ENCODE measurements around the gene ANGEL1.

Gene ANGEL1

DNA sequence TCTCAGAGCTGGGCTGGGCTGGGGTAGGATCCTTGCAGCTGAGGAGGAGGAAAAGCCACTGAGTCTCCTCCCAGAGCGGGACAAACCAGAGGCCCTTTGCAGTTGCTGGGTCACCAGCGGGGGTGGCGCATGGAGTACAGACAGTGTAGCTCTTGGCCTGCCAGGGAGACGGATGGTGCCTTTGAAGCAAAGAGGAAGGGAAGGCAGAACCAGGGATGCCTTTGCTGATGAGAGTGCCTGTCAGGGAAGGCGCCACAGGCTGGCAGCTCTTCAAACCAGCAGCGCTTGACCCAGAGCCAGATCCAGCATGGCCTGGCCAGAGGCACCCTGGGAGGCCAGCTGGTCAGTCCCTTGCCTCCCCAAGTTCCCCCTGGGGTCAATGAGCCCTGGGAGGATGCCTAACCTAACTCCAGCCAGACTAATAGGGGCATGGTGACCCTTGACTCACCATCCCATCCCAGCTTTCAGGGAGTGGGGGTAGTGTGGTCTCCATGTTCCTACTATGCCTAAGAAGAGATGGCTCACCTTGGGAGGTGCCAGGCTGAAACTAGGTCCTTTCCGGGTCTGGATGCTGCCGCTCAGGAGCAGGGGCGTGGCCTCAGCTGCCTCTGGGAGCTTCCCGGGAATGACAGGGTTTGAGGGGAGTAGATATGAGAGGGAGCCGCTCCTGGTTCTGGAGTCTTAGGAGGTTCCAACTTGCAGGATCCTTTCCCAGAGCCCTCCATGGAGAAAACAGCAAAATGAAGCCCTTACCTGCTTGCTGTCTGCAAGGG, 31.6 kb downstream of the ANGEL1 start:
- H3K4me3 ChIP-seq (ENCODE audit: low read depth, low read length) = no peak overlapping the region

DNA sequence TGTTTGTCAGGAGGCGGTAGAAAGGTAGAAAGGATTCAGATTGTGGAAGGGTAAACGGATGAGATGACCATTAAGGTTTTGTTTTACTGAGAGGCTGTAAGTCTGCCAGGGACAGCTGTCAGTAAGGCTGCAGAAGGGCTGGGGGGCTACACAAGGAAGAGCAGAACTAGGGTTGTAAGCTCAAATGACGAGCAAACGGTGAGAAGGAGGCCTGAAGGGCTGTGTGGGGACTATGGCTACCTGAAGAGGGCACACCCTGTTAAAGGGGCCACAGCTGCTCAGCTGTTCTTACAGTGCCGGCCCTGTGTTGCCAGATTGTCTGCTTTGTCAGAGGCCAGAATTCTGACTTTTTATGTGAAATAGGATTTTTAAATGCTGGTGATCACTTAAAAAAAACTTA, 32.3 kb downstream of the ANGEL1 start:
- no peak overlapping the region for H3K4me3 ChIP-seq (ENCODE audit: low read depth, low read length)
- no peak for DNase-seq (ENCODE audit: low read depth)

More for the DNA sequence above, 31.6 kb downstream of the ANGEL1 start:
- no peak for DNase-seq (ENCODE audit: low read depth)

DNA sequence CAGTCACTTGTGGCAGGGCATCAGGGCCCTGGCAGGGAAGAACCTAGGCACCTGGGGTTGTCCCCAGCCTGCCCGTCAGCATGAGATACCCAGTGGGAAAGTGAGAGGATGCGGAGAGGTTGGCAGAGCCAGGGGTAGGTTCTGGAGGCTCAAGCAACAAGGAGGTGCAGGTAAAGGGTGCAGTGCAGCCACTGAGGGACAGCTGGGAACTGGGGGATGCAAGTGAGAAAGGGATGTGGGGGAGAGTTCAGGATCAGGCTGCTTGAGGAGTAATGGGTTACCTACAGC, 32.7 kb downstream of the ANGEL1 start:
- no peak overlapping the region for H3K4me3 ChIP-seq (ENCODE audit: low read depth, low read length)
- no peak for DNase-seq (ENCODE audit: low read depth)

DNA sequence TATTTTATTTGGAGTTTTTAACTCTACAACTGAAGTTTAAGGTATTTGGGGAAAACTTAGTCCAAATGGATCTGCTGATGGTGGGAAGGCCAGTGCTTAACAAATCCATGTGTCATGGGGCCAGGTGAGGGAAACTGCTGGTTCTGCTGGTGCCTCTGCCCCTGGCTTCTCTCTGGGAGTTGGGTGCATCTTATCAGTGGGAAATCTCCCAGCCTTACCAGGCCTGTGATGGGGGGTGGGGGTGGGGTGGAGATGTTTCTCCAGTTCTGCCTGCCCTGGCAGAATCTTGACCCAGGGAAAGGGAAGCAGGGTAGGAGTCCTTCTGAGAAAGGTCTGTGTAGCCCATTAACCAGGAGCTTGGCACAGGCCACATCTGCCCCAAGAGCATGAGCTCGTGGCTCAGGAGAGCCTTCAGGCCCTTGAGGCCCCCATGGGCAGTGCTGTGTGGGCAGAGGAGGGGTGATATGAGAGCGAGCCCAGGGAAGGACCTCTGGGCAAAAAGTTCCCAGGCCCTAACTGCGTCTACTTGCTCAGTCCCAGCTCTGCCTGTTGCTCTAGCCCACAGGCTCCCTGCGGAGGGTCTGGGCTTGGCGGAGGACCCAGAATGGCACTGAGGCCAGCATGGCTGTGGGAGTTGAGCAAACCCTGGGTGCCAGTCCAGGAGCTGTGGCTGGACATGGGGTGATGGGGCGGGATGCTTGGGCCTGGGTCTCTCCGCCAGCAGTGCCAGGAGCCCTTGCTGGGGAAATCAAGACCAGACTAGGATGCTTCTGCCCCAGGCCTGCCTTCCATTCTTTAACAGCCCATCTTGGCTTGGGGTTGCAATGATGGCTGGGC, 33.2 kb downstream of the ANGEL1 start:
- DNase-seq (ENCODE audit: low read depth) = no peak
- H3K4me3 ChIP-seq (ENCODE audit: low read depth, low read length) = no peak overlapping the region

DNA sequence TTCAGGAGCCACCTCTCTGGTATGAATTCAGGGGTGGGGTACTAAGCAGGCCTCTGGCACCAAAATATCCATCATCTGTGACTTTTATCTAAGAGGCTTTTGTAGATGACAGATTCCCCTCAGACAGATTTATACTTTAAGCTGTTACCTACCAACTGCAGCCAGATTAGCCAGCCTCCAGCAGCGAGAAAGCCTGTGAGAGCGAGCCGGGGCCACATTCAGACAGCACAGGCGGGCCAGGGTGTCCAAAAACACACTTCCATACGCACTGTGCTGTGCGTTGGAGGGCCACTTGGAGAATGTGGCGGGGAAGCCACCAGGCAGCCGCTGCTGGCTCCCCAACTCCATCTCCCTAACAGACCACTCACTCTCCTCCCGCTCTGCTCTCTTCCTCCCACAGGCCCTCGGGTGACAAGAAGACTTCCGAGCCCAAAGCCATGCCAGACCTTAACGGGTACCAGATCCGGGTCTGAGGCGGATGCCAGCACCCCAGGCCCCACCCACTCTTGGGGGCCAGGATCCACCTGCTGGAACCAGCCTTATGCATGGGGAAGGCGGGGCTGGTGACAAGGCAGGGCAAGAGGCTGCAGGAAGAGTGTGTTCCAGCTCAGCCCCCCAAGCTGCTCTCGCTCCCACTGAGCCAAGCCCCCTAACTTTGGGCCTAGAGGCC, 34.0 kb downstream of the ANGEL1 start:
- no peak overlapping the region for H3K4me3 ChIP-seq (ENCODE audit: low read depth, low read length)
- DNase-seq (ENCODE audit: low read depth) = no peak

DNA sequence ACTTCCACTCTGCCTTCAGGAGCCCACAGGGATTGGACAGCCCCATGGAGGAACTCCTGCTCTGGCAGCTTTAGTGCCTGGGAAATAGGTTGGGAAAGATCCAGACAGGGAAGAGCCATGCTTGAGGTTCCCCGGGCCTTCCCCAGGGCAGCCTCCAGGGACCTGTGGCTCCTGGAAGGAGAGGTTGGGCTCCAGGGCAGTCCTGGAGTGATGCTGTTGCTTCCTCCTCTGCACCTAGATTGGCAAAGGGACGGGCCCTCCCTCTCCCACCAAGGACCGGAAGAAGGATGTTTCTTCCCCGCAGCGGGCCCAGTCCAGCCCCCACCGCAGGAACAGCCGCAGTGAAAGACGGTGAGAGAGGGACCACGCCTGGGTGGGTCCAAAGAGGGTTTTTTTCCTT, 35.0 kb downstream of the ANGEL1 start:
- no peak overlapping the region for H3K4me3 ChIP-seq (ENCODE audit: low read depth, low read length)
- DNase-seq (ENCODE audit: low read depth) = no peak

DNA sequence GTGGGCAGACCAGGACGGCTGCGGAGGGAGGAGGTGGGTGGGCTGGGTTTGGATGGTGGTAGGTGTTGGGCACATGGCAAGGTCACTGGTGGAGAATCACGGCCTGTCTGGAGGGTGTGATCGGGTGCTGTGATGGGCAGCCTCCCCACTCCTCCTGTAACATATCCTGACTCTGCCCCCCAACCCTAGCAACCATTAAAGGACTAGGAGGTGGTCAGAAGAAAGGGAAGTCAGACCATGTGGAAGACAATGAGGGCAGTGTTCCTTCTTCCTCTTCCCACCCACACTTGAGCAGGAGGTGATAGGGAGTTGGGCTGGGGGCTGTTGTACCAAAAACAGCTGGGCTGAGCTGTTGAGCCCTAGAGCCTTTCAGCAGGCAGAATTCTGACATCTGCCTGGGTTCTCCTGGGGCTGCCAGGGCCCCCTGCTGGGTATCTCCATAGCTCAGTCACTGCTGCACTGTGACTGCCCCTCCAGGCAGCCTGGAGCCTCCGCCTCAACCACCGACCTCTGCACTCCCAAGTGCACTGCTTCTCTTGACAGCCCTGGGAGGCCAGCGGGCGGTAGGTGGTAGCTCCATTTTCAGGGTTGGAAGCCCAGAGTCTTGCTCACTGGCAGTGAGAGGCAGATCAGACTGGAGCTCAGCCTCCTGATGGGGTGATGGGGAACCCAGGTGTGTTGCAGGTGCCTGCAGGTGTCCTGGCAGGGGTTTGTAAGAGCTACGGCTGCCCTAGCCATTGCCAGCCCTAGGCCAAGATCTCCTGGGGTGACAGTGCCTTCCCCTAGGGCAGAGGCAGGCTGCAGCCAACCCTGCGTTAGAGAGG, 36.0 kb downstream of the ANGEL1 start:
- no peak for DNase-seq (ENCODE audit: low read depth)
- H3K4me3 ChIP-seq (ENCODE audit: low read depth, low read length) = no peak overlapping the region

DNA sequence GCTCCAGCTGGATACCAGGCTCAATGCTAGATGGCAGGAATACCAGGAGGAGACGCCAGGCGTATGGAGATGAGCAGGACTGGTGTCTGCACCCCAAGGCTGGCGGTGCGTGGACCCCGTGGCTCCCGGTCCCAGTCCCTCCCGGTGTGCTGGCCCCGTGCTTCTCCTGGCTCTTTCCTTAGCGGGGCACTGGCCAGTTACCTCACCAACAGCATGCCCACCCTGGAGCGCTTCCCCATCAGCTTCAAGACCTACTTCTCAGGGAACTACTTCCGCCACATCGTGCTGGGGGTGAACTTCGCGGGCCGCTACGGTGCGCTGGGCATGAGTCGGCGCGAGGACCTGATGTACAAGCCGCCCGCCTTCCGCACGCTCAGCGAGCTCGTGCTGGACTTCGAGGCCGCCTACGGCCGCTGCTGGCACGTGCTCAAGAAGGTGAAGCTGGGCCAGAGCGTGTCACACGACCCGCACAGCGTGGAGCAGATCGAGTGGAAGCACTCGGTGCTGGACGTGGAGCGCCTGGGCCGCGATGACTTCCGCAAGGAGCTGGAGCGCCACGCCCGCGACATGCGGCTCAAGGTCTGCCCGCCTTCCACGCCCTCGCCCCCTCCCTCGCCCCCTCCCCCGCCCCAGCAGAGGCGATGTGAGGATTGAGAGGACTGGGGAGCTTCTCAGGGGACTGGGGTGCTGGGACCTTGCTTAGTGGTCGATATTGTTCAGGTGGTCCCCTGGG, 36.8 kb downstream of the ANGEL1 start:
- DNase-seq (ENCODE audit: low read depth) = no peak
- no peak overlapping the region for H3K4me3 ChIP-seq (ENCODE audit: low read depth, low read length)

DNA sequence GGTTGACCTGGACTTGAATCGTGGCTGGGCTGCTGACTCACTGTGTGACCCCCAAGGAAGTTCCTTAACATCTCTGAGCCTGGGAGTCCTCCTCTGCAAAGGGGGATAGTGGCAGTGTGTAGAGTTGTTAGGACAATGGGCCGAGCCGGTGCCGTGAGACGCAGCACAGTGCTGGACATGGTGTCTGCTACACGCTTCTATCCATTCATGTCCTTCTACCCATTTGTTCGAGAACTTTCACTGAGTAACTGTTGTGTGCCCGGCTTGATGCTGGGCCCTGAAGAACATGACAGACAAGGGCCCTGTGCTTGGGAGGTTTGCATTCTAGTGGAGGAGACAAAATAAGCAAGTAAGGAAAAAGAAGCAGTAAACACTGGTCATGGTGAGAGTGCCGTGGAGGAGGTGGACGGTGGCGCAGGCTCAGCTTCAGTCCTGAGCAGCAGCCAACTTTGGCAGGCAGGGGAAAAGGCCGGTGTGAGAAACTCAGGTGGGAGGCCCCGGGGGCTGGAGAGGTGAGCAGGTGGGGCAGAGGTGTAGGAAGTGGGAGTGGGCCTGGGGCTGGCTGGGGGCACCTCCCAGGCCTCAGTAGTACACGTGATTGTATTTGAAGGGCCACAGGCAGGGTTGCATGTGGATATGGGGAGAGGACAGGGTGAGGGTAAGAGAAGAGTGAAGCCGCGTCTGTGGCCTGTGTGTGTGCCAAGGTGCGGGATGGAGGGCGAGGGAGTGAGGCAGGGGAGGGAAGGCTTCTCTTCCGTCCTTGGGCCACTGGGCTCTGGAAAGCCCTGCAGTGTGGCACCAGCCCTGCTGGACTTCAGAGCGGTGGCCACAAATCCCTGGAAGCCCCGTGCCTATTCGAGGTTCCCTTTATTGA, 37.6 kb downstream of the ANGEL1 start:
- no peak for DNase-seq (ENCODE audit: low read depth)
- H3K4me3 ChIP-seq (ENCODE audit: low read depth, low read length) = no peak overlapping the region

DNA sequence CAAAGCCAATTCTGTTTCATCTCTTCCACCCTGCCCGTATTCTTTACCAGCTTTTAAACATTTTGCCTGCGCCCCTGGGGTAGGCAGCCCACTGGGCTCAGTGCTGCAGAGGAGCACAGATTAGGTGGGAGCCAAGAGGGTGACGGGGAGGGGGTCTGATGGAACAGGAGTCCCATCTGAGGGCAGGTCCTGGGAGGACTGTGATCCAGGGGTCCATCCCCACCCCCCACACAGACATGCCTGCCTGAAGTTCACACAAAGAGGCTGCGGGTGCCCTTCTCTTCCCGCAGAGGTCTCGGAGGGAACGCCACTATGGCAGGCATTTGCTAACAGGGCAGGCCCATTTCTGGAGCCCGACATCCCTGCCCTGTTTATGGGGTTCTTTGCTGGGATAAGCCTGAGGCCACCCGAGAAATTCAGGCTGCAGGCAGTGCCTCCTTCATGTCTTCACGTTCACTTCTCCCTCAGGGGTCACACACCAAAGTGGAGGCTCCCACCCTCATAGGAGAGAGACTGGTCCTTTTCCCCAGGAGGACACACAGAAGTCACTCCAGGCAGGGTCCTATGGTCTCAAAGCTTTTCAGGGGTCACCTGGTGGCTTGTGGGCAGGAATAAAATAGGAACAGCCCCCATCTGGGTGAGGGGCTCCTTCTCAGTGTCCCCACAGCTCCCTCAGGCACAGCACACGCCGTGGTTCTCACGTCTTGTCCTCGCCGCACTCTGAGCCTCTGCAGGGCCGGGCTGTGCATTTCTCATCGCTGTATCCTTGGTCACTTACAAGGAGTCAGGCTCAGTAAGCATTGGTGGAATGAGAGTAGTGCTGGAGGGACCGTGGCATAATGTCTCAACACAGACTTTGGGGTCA, 38.5 kb downstream of the ANGEL1 start:
- no peak for DNase-seq (ENCODE audit: low read depth)
- H3K4me3 ChIP-seq (ENCODE audit: low read depth, low read length) = no peak overlapping the region

DNA sequence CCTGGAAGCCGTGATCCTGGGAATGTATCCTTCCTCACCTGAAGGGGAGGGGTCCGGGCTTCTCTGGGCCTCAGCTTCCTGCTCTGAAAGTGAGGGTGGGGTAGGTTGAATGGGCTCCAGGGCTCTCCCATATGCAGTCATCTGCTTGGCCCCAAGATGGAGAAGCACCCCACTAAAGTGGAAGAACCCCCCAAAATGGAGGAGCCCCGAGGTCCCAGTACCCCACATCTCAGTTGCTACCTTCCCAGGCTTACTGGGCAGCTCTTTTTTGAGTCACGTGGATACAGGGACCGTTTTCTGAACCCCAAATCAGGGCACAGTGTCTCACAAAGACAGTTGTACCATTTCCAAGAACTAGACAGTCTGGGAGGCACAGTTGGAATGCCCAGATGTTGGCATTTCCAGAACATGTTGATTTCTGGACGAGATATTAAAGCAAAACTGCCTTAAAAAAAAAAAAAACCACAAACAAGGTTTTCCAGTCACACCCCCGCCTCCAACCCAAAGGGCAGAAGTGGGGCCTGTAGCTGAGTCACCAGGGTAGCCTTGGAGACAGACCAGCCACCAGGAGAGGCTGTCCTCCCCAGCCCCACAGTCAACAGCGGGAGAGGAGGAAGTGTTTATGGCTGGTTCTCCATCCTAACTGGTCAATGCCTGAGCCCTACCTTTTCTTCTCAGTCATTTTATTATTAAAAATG, 39.3 kb downstream of the ANGEL1 start:
- no peak overlapping the region for H3K4me3 ChIP-seq (ENCODE audit: low read depth, low read length)
- peak; percentile 73 for DNase-seq (ENCODE audit: low read depth)

DNA sequence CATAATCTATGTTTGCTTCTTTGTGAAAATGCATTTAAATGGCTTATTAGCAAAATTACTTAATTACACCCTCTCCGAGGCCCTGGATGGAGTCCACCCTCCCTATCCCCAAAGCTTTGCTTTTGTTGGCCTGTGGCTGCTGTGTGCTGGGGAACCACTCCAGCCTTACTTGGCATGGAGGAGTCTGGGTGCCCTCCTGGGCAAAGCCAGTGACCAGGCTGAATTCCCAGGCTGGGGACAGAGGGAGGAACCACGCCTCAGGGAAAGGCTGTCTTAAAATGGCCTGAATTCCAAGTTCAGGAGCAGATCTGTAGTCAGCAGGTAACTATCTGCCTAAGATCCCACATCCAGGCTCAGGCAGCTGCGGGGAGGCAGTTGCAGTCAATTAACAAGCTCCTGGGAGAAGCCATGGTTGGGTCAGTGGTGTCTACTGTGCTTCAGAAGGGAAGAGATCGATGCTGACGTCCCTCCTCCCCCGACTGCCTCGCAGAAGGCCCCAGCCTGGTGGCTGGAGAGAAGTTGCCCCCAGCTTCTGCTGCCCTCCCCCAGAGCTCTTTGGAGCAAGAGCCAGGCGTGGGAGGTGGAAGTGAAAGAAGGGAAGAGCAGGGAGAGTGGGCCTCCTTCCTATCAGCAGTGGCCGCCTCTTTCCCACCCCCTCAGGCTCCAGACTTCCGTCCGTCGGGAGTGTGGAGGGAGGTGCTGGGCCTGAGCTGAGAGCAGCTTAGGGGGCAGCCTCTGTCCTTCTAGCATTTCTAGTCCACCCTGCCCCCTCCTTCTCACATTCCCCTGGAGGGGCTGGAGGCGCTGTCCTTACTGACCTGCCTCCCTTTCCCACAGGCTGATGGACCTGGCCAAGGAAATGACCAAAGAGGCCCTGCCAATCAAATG, 40.1 kb downstream of the ANGEL1 start:
- DNase-seq (ENCODE audit: low read depth) = peak; percentile 60
- no peak overlapping the region for H3K4me3 ChIP-seq (ENCODE audit: low read depth, low read length)

DNA sequence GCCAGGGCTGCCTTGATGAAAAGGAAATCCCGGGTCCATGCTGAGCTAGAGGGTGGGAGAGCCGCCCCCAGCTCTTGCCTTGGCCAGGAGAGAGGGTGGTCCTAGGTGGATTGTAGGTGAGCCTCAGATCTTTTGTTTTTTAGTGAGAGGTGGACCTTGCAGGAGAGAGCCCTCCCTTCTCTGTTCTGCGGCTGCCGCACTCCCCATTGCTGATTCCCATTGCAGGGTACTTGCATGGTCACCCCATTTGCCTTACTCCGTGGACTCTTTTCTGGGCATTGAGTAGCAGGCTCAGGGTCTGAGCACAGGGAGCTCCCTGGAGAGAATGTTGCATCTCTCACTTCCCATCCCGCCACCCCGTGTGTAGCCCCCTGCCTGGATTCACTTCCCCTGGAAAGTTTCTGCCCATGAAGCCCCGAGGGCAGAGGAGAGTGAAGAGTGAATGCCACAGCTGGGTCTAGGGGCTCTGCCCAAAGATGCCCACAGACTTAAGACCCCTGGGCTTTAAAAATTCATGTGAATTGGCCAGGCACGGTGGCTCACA, 41.2 kb downstream of the ANGEL1 start:
- DNase-seq (ENCODE audit: low read depth) = no peak
- H3K4me3 ChIP-seq (ENCODE audit: low read depth, low read length) = no peak overlapping the region

DNA sequence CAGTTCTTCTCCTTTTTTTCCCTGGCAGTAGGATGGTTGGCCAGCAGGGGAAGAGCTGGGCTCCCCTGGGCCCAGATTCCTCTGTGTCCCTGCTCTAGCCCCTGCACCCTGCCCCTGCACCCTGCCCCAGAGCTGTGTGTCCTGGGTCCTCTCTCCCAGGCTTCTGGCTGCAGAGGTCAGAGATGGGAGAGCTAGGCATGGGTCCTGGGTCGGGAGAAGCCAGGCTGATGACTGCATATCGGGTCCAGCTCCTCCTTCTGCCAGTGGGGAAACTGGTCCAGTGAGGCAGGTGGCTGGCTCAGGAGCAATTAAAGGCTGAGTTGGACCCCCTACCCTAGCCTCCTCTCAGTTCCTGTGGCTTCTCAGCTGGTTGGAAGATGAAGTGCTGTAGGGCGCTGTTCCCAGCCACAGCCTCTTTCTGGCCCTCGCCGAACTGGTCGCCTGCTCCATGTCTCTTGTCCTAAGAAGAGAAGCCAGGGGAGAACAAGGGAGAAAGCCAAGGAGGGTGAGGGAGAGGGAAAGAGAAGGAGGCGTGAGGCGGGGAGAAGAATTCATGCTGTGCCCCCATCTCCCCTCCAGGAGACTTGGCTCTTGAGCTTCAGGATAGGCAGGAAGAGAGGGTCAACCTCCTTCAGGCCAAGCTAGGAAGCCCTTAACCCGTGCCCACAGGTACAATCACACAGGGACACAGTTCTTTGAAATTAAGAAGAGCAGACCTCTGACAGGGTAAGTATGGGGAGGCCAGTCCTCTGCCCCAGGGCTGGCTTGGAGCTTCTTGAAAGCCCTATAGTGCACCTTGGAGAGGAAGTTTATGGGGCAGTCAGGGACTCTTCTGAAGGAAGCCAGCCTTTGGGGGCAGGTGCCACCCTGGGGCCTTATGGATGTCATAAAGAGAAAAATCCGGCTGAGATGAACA, 41.9 kb downstream of the ANGEL1 start:
- DNase-seq (ENCODE audit: low read depth) = no peak
- H3K4me3 ChIP-seq (ENCODE audit: low read depth, low read length) = no peak overlapping the region

Measured in skeletal muscle cell (primary cell).